ENCODE results near the gene ZBTB12. TPM values are rescaled to one million over a fixed set of nuclear protein-coding genes. Genes with fewer than 3 reads are reported as not detected.
A peak's percentile ranks its signal among the peaks of the same experiment; 100 is the strongest.

ZBTB12 gene
- total and polyA plus RNA-seq, 9 of the 15 experiments (the other 6 are each of a cell fraction or from before 2014, with no cell fraction given): 0.03 to 12.4 (median 5.8) TPM; not detected in 1

DNA sequence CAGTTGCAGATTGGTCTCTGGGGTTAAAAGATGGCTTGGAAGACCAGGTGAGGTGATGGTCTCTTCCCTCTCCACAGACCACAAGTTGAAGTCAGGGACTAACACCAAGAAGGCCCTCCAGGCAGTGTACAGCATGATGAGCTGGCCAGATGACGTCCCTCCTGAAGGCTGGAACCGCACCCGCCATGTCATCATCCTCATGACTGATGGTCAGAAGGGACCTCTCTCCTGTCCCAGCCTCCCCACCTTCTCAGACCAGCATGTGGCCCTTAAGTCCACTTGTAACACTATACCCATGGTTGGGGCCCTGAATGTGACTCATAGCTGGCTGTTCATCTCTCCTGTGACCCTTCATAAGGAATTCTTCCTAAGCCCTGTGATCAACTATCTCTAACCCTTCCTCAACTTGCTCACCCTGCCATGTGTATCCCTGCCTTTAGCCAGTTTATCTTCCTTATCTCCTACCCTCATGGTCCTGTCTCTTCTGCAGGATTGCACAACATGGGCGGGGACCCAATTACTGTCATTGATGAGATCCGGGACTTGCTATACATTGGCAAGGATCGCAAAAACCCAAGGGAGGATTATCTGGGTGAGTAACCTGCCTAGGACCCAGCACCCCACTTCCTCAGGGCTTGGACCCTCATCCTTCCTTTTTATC is 47.0 kb upstream of the ZBTB12 start (continued):
- TF ChIP-seq, protein P1, sequence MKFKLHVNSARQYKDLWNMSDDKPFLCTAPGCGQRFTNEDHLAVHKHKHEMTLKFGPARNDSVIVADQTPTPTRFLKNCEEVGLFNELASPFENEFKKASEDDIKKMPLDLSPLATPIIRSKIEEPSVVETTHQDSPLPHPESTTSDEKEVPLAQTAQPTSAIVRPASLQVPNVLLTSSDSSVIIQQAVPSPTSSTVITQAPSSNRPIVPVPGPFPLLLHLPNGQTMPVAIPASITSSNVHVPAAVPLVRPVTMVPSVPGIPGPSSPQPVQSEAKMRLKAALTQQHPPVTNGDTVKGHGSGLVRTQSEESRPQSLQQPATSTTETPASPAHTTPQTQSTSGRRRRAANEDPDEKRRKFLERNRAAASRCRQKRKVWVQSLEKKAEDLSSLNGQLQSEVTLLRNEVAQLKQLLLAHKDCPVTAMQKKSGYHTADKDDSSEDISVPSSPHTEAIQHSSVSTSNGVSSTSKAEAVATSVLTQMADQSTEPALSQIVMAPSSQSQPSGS (CRISPR knock-in tag; IDR thresholded peaks at IDR 0.05): no peak
- TF ChIP-seq, protein P2, sequence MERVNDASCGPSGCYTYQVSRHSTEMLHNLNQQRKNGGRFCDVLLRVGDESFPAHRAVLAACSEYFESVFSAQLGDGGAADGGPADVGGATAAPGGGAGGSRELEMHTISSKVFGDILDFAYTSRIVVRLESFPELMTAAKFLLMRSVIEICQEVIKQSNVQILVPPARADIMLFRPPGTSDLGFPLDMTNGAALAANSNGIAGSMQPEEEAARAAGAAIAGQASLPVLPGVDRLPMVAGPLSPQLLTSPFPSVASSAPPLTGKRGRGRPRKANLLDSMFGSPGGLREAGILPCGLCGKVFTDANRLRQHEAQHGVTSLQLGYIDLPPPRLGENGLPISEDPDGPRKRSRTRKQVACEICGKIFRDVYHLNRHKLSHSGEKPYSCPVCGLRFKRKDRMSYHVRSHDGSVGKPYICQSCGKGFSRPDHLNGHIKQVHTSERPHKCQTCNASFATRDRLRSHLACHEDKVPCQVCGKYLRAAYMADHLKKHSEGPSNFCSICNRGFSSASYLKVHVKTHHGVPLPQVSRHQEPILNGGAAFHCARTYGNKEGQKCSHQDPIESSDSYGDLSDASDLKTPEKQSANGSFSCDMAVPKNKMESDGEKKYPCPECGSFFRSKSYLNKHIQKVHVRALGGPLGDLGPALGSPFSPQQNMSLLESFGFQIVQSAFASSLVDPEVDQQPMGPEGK (CRISPR knock-in tag; IDR thresholded peaks at IDR 0.05; ENCODE audit: borderline replicate concordance): no peak
- TF ChIP-seq, protein P3, sequence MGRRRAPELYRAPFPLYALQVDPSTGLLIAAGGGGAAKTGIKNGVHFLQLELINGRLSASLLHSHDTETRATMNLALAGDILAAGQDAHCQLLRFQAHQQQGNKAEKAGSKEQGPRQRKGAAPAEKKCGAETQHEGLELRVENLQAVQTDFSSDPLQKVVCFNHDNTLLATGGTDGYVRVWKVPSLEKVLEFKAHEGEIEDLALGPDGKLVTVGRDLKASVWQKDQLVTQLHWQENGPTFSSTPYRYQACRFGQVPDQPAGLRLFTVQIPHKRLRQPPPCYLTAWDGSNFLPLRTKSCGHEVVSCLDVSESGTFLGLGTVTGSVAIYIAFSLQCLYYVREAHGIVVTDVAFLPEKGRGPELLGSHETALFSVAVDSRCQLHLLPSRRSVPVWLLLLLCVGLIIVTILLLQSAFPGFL (CRISPR knock-in tag; IDR thresholded peaks at IDR 0.05): no peak
- TF ChIP-seq CCAR2 (IDR thresholded peaks at IDR 0.05; ENCODE audit: low read depth, low read length): no peak
- TF ChIP-seq ZBTB8A (IDR thresholded peaks at IDR 0.05; ENCODE audit: partially characterized antibody): no peak
- TF ChIP-seq, protein P4, sequence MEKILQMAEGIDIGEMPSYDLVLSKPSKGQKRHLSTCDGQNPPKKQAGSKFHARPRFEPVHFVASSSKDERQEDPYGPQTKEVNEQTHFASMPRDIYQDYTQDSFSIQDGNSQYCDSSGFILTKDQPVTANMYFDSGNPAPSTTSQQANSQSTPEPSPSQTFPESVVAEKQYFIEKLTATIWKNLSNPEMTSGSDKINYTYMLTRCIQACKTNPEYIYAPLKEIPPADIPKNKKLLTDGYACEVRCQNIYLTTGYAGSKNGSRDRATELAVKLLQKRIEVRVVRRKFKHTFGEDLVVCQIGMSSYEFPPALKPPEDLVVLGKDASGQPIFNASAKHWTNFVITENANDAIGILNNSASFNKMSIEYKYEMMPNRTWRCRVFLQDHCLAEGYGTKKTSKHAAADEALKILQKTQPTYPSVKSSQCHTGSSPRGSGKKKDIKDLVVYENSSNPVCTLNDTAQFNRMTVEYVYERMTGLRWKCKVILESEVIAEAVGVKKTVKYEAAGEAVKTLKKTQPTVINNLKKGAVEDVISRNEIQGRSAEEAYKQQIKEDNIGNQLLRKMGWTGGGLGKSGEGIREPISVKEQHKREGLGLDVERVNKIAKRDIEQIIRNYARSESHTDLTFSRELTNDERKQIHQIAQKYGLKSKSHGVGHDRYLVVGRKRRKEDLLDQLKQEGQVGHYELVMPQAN (IDR thresholded peaks at IDR 0.05; ENCODE audit: borderline replicate concordance): no peak
- TF ChIP-seq RHOXF2B (CRISPR knock-in tag; conservative IDR thresholded peaks at IDR 0.05): no peak; the same call in 1 of the 2 replicates
- no peak for TF ChIP-seq MCM2 (IDR thresholded peaks at IDR 0.05; ENCODE audit: low read depth)
- TF ChIP-seq HNRNPL (IDR thresholded peaks at IDR 0.05; ENCODE audit: low read depth, low read length): no peak
- TF ChIP-seq, protein P5, sequence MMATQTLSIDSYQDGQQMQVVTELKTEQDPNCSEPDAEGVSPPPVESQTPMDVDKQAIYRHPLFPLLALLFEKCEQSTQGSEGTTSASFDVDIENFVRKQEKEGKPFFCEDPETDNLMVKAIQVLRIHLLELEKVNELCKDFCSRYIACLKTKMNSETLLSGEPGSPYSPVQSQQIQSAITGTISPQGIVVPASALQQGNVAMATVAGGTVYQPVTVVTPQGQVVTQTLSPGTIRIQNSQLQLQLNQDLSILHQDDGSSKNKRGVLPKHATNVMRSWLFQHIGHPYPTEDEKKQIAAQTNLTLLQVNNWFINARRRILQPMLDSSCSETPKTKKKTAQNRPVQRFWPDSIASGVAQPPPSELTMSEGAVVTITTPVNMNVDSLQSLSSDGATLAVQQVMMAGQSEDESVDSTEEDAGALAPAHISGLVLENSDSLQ (IDR thresholded peaks at IDR 0.05): peak; percentile 92
- TF ChIP-seq, protein P6, sequence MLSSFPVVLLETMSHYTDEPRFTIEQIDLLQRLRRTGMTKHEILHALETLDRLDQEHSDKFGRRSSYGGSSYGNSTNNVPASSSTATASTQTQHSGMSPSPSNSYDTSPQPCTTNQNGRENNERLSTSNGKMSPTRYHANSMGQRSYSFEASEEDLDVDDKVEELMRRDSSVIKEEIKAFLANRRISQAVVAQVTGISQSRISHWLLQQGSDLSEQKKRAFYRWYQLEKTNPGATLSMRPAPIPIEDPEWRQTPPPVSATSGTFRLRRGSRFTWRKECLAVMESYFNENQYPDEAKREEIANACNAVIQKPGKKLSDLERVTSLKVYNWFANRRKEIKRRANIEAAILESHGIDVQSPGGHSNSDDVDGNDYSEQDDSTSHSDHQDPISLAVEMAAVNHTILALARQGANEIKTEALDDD (IDR thresholded peaks at IDR 0.05): peak; percentile 82
- no peak for TF ChIP-seq TSC22D4 (tag; IDR thresholded peaks at IDR 0.05)
- TF ChIP-seq PHF21A (IDR thresholded peaks at IDR 0.05; ENCODE audit: borderline replicate concordance, low read depth): no peak
- peak; percentile 47; the same call in 1 of the 2 replicates for TF ChIP-seq ESRRA (IDR thresholded peaks at IDR 0.05; ENCODE audit: borderline replicate concordance, low read depth)
- TF ChIP-seq ZNF764 (CRISPR knock-in tag; IDR thresholded peaks at IDR 0.05; ENCODE audit: low read depth): no peak
- TF ChIP-seq LCOR (CRISPR knock-in tag; IDR thresholded peaks at IDR 0.05): peak; percentile 83
- 0 out of 2 replicates have a peak, but pooled peaks have one; percentile 47 for TF ChIP-seq SMAD3 (CRISPR knock-in tag; conservative IDR thresholded peaks at IDR 0.05)
- TF ChIP-seq MTA3 (IDR thresholded peaks at IDR 0.05; ENCODE audit: borderline replicate concordance): 0 out of 2 replicates have a peak, but pooled peaks have one; percentile 78
- TF ChIP-seq ZBTB7A (IDR thresholded peaks at IDR 0.05; ENCODE audit: borderline replicate concordance, control insufficient read depth, low read depth, low read length): peak; percentile 29; the same call in 1 of the 2 replicates
